ENCODE data around the gene CDH12. TPM values are rescaled to one million over a fixed set of nuclear protein-coding genes. Genes with fewer than 3 reads are reported as not detected.

Gene CDH12
- total and polyA plus RNA-seq, 2 experiments from 2014 or later, result not detected

GRCh38 chr5:22710660-22711059 lies 142.5 kb downstream of the CDH12 start:
- Histone ChIP-seq H3K9me3 (ENCODE audit: low read depth) (no peaks in the 10 kb centered on the region), H3K4me2 (ENCODE audit: unreplicated experiment) (no peak overlapping the region), H3K36me3 (ENCODE audit: low read depth) (no peaks in the 10 kb centered on the region), H3K27me3 (replicated peaks; ENCODE audit: insufficient read depth) (no peaks in the 10 kb centered on the region), H4K20me1 (ENCODE audit: insufficient read depth) (no peaks in the 10 kb centered on the region), H3K9me2 (ENCODE audit: insufficient read depth) (no peaks in the 10 kb centered on the region), H2AFZ (no peak overlapping the region), H3F3A (ENCODE audit: insufficient read depth) (no peaks in the 10 kb centered on the region), H3K27ac (no peak overlapping the region), H3K79me2 (ENCODE audit: insufficient read depth) (no peaks in the 10 kb centered on the region), H3K4me3 (no peak overlapping the region), H3K4me1 (ENCODE audit: insufficient read depth) (no peaks in the 10 kb centered on the region), H3K9ac (no peak overlapping the region)
- in situ Hi-C loops (cut with MboI), result no loop called here
- no peak for DNase-seq
- TF ChIP-seq EZH2phosphoT487 (IDR thresholded peaks at IDR 0.05; ENCODE audit: insufficient read depth, low read depth) (no peak), EZH2 (IDR thresholded peaks at IDR 0.05; ENCODE audit: insufficient read depth, poor library complexity, severe bottlenecking) (no peak)
- 0 to 2% methylated on average over 2 of the region's 2 CpGs for WGBS, 2 experiments (ENCODE audit: low coverage in 1 of 2, low lambda C conversion rate in 2 of 2, missing lambda C conversion rate in 2 of 2)

GRCh38 chr5:22709743-22710142 lies 143.4 kb downstream of the CDH12 start:
- H3K4me1 ChIP-seq (ENCODE audit: insufficient read depth), result no peaks in the 10 kb centered on the region
- H3K9me2 ChIP-seq (ENCODE audit: insufficient read depth), result no peaks in the 10 kb centered on the region
- in situ Hi-C loops (cut with MboI), result no loop called here
- no peak for DNase-seq
- no peaks in the 10 kb centered on the region for H3K36me3 ChIP-seq (ENCODE audit: low read depth)
- no peaks in the 10 kb centered on the region for H3F3A ChIP-seq (ENCODE audit: insufficient read depth)
- H4K20me1 ChIP-seq (ENCODE audit: insufficient read depth), result no peaks in the 10 kb centered on the region
- no peaks in the 10 kb centered on the region for H3K27me3 ChIP-seq (replicated peaks; ENCODE audit: insufficient read depth)
- no peaks in the 10 kb centered on the region for H3K9me3 ChIP-seq (ENCODE audit: low read depth)
- no peaks in the 10 kb centered on the region for H3K79me2 ChIP-seq (ENCODE audit: insufficient read depth)
- H3K4me2 ChIP-seq (ENCODE audit: unreplicated experiment), result no peak overlapping the region
- no peak overlapping the region for H2AFZ ChIP-seq
- no peak overlapping the region for H3K9ac ChIP-seq
- H3K27ac ChIP-seq, result no peak overlapping the region
- TF ChIP-seq EZH2phosphoT487 (IDR thresholded peaks at IDR 0.05; ENCODE audit: insufficient read depth, low read depth) (no peak), EZH2 (IDR thresholded peaks at IDR 0.05; ENCODE audit: insufficient read depth, poor library complexity, severe bottlenecking) (no peak)
- H3K4me3 ChIP-seq, result no peak overlapping the region

GRCh38 chr5:22708770-22709328 lies 144.3 kb downstream of the CDH12 start:
- no peaks in the 10 kb centered on the region for H3K4me1 ChIP-seq (ENCODE audit: insufficient read depth)
- 80 to 83% methylated on average over 9 of the region's 9 CpGs for WGBS, 2 experiments (ENCODE audit: low coverage in 1 of 2, low lambda C conversion rate in 2 of 2, missing lambda C conversion rate in 2 of 2)
- H3K4me3 ChIP-seq, result no peak overlapping the region
- H3K27ac ChIP-seq, result no peak overlapping the region
- TF ChIP-seq EZH2phosphoT487 (IDR thresholded peaks at IDR 0.05; ENCODE audit: insufficient read depth, low read depth), result no peak
- TF ChIP-seq EZH2 (IDR thresholded peaks at IDR 0.05; ENCODE audit: insufficient read depth, poor library complexity, severe bottlenecking), result no peak
- no peak for DNase-seq
- H3K9ac ChIP-seq, result no peak overlapping the region
- no peaks in the 10 kb centered on the region for H3K27me3 ChIP-seq (replicated peaks; ENCODE audit: insufficient read depth)
- H3F3A ChIP-seq (ENCODE audit: insufficient read depth), result no peaks in the 10 kb centered on the region
- no peaks in the 10 kb centered on the region for H3K36me3 ChIP-seq (ENCODE audit: low read depth)
- no peak overlapping the region for H2AFZ ChIP-seq
- no peaks in the 10 kb centered on the region for H4K20me1 ChIP-seq (ENCODE audit: insufficient read depth)
- H3K9me2 ChIP-seq (ENCODE audit: insufficient read depth), result no peaks in the 10 kb centered on the region
- no peaks in the 10 kb centered on the region for H3K9me3 ChIP-seq (ENCODE audit: low read depth)
- in situ Hi-C loops (cut with MboI), result no loop called here
- no peaks in the 10 kb centered on the region for H3K79me2 ChIP-seq (ENCODE audit: insufficient read depth)
- no peak overlapping the region for H3K4me2 ChIP-seq (ENCODE audit: unreplicated experiment)

- H3F3A ChIP-seq (ENCODE audit: insufficient read depth), result no peaks in the 10 kb centered on the region
- DNase-seq, result no peak
- H3K9ac ChIP-seq, result no peak overlapping the region
- no peak overlapping the region for H3K27ac ChIP-seq
- H3K36me3 ChIP-seq (ENCODE audit: low read depth), result no peaks in the 10 kb centered on the region
- no peaks in the 10 kb centered on the region for H4K20me1 ChIP-seq (ENCODE audit: insufficient read depth)
- 27 to 57% methylated on average over 1 of the region's 1 CpG for WGBS, 2 experiments (ENCODE audit: low coverage in 1 of 2, low lambda C conversion rate in 2 of 2, missing lambda C conversion rate in 2 of 2)
- TF ChIP-seq EZH2phosphoT487 (IDR thresholded peaks at IDR 0.05; ENCODE audit: insufficient read depth, low read depth) (no peak), EZH2 (IDR thresholded peaks at IDR 0.05; ENCODE audit: insufficient read depth, poor library complexity, severe bottlenecking) (no peak)
- H3K27me3 ChIP-seq (replicated peaks; ENCODE audit: insufficient read depth), result no peaks in the 10 kb centered on the region
- H3K4me1 ChIP-seq (ENCODE audit: insufficient read depth), result no peaks in the 10 kb centered on the region
- no peaks in the 10 kb centered on the region for H3K9me3 ChIP-seq (ENCODE audit: low read depth)
- in situ Hi-C loops (cut with MboI), result no loop called here
- no peaks in the 10 kb centered on the region for H3K9me2 ChIP-seq (ENCODE audit: insufficient read depth)
- no peak overlapping the region for H2AFZ ChIP-seq
- no peak overlapping the region for H3K4me2 ChIP-seq (ENCODE audit: unreplicated experiment)
- no peaks in the 10 kb centered on the region for H3K79me2 ChIP-seq (ENCODE audit: insufficient read depth)
- no peak overlapping the region for H3K4me3 ChIP-seq
Observed at GRCh38 chr5:22706901-22707300, 146.2 kb downstream of the CDH12 start.

GRCh38 chr5:22699319-22699718 lies 153.8 kb downstream of the CDH12 start:
- H3F3A ChIP-seq (ENCODE audit: insufficient read depth), result no peaks in the 10 kb centered on the region
- 43 to 44% methylated on average over 5 of the region's 5 CpGs for WGBS, 2 experiments (ENCODE audit: low coverage in 1 of 2, low lambda C conversion rate in 2 of 2, missing lambda C conversion rate in 2 of 2)
- H3K9me3 ChIP-seq (ENCODE audit: low read depth), result no peaks in the 10 kb centered on the region
- H3K9me2 ChIP-seq (ENCODE audit: insufficient read depth), result no peaks in the 10 kb centered on the region
- in situ Hi-C loops (cut with MboI), result no loop called here
- H3K27me3 ChIP-seq (replicated peaks; ENCODE audit: insufficient read depth), result no peaks in the 10 kb centered on the region
- no peak overlapping the region for H3K4me2 ChIP-seq (ENCODE audit: unreplicated experiment)
- H3K27ac ChIP-seq, result no peak overlapping the region
- DNase-seq, result peak; percentile 7
- no peaks in the 10 kb centered on the region for H3K79me2 ChIP-seq (ENCODE audit: insufficient read depth)
- H3K4me3 ChIP-seq, result no peak overlapping the region
- H3K9ac ChIP-seq, result no peak overlapping the region
- H3K4me1 ChIP-seq (ENCODE audit: insufficient read depth), result no peaks in the 10 kb centered on the region
- no peaks in the 10 kb centered on the region for H4K20me1 ChIP-seq (ENCODE audit: insufficient read depth)
- H3K36me3 ChIP-seq (ENCODE audit: low read depth), result no peaks in the 10 kb centered on the region
- H2AFZ ChIP-seq, result no peak overlapping the region
- TF ChIP-seq EZH2 (IDR thresholded peaks at IDR 0.05; ENCODE audit: insufficient read depth, poor library complexity, severe bottlenecking), result no peak
- TF ChIP-seq EZH2phosphoT487 (IDR thresholded peaks at IDR 0.05; ENCODE audit: insufficient read depth, low read depth), result no peak
